Activated CD8-positive, alpha-beta memory T cell treated with anti-CD3 and anti-CD28 coated beads for 36 hours (primary cell): Measurements from ENCODE around the gene SLC9A8. TPM values are rescaled to one million over a fixed set of nuclear protein-coding genes. Genes with fewer than 3 reads are reported as not detected.

Experiments
- CTCF ChIA-PET: fragments of 350-600 bp; sonication (Branson Sonifier 250); formaldehyde crosslinking; loops from one replicate; lab custom pipeline; 2021; ENCODE audit warnings: antibody characterized with exemption; lab: Charles Lee
- POLR2A ChIA-PET: fragments of 350-600 bp; sonication (Branson Sonifier 250); formaldehyde crosslinking; loops from one replicate; lab custom pipeline; 2021; ENCODE audit warnings: antibody characterized with exemption; lab: Charles Lee
- total RNA-seq, 2 experiments: library from RNA; stranded (reverse); gene quantifications; one replicate each; pipeline ENCODE4 v1.2.3, GENCODE V29; 2021

SLC9A8 gene
- total RNA-seq, 2 experiments from 2014 or later, result 8.6 to 10.0 TPM

- CTCF ChIA-PET, result interaction anchor here (1.3 kb wide), 1 partner anchor 10 kb away, joined by 4 read pairs; no protein-coding TSS in a partner anchor
- POLR2A ChIA-PET, result no interaction called here
Observed at GRCh38 chr20:49882171-49882970, 69.7 kb downstream of the SLC9A8 start.

GRCh38 chr20:49883246-49883802, 70.7 kb downstream of the SLC9A8 start:
- POLR2A ChIA-PET, result no interaction called here
- CTCF ChIA-PET, result interaction anchor here (0.5 to 1.3 kb wide), 3 partner anchors 9 to 326 kb away, joined by 3 to 4 read pairs (median 4); no protein-coding TSS in a partner anchor

DNA sequence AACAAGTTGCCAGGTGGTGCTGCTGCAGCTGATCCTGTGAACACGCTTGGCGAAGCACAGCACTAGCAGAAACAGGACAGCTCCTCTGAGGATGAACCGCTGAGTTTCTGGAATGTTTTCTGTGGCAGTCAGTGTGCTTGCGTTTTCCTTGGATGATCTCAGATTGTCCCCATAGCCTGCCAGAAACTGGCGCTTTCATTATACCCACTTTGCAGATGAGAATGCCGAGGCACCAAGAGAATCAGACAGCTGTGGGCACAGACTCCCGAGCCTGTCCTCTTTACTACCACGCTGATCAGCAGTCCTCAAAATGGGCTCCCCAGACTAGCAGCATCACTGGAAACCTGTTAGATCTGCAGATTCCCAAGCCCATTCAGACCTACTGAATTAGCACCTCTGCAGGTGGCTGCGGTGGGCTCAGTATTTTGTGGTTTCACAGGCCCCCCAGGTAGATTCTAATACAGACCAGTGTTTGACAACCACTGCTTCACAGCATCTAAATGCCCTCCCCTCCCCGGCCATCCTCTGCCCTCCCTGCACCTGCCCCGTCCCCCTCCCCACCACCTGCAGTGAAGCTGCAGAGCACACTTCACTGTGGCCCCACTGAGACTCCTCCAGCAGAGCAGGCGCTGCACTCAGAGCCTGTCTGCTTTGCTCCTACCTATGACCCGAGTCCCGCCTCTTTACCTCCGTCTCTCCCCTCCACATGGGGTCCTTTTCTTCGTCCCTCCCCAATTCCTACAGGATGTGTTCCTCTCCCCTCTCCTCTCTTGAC, 73.1 kb downstream of the SLC9A8 start:
- ChIA-PET POLR2A (no interaction called here), CTCF (interaction anchor here (1.2 to 6.6 kb wide), 3 partner anchors 40 to 275 kb away, joined by 3 to 43 read pairs (median 4); no protein-coding TSS in a partner anchor)

GRCh38 chr20:49886571-49887213, 74.1 kb downstream of the SLC9A8 start:
- ChIA-PET POLR2A (interaction anchor here (0.5 kb wide), 1 partner anchor 659 kb away, joined by 3 read pairs; no protein-coding TSS in a partner anchor), CTCF (interaction anchor here (1.2 to 6.6 kb wide), 4 partner anchors 26 to 276 kb away, joined by 3 to 43 read pairs (median 10); no protein-coding TSS in a partner anchor)

DNA sequence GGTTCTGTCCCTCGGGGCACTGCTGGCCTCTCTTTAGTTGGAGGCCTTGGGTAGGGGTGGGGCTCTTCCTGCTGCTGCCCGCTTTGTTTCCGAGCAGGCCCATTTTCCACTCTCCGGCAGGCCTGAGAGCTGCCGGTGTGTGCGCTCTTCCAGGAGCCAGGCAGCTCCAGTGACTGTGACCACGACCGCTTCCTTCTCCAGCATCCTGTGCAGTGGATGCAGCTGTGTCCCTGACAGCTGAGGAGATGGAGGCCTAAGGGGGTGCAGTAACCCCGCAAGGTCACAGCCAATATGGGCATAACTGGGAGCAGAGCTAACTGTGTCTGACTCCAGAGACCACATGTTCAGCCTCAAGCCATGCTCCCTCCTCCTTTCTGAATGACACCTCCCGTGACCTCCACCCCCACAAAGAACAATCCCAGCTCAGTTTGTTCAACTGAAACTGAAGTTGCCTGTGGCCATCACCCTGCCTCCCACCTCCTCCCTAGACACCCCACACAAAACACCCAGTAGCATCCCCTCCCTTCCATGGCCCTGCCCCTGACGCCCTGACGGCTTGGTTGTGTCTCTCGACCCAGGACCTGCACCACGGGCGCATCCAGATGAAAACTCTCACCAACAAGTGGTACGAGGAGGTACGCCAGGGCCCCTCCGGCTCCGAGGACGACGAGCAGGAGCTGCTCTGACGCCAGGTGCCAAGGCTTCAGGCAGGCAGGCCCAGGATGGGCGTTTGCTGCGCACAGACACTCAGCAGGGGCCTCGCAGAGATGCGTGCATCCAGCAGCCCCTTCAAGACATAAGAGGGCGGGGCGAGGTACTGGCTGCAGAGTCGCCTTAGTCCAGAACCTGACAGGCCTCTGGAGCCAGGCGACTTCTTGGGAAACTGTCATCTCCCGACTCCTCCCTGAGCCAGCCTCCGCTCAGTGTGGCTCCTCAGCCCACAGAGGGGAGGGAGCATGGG, 74.9 kb downstream of the SLC9A8 start:
- CTCF ChIA-PET, result interaction anchor here (0.6 to 6.6 kb wide), 13 partner anchors 10 to 544 kb away, joined by 3 to 43 read pairs (median 4); partner anchors contain the start of gene RNF114
- POLR2A ChIA-PET, result interaction anchor here (0.5 kb wide), 1 partner anchor 658 kb away, joined by 3 read pairs; no protein-coding TSS in a partner anchor

GRCh38 chr20:49888212-49889000, 75.8 kb downstream of the SLC9A8 start:
- CTCF ChIA-PET, result interaction anchor here (0.6 to 6.6 kb wide), 16 partner anchors 11 to 545 kb away, joined by 3 to 43 read pairs (median 4); partner anchors contain the start of gene RNF114
- POLR2A ChIA-PET, result no interaction called here

DNA sequence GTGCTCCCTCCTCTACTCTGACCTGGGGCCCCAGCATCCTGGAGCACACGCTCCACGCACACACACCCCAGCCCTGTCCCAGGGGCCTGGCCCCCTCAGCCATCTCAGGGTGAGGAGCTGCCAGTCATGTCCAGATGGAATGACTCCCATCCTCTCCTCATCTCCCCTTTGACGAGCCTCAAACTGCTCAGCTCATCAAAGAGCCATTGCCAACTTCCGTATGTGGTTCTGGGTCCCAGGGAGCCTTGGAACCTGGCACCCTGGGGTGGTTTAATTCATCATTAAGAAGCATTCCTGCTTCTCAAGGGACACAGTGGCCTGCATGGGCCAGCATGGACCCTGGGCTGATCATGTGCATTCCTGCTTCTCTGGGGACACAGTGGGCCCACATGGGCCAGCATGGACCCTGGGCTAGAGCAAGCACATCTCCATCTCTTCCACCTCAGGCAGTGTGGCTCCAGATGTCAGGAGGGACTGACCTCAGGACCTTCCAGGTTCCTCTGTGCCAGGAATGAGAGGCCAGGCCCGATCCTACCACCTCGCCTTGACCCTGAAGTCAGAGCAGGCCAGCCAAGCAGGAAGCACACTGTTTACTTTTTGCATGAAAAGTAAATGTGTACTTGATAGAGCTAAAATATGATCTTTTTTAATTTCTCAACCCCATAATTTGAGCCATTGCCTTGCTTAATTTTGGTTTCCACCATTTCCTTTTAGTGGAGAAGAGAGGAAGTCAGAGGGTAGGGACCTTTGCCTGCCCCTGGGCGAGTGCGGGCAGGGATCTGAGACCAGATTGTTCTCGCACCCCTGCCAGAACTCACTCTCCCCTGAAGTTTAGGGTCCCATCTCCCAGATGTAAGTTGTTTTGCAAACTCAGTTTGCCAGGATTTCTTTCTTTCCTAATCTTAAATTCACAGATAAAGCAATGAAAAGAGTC, 76.6 kb downstream of the SLC9A8 start:
- ChIA-PET CTCF (interaction anchor here (0.5 to 6.6 kb wide), 15 partner anchors 9 to 545 kb away, joined by 3 to 43 read pairs (median 4); partner anchors contain the start of gene RNF114), POLR2A (no interaction called here)

DNA sequence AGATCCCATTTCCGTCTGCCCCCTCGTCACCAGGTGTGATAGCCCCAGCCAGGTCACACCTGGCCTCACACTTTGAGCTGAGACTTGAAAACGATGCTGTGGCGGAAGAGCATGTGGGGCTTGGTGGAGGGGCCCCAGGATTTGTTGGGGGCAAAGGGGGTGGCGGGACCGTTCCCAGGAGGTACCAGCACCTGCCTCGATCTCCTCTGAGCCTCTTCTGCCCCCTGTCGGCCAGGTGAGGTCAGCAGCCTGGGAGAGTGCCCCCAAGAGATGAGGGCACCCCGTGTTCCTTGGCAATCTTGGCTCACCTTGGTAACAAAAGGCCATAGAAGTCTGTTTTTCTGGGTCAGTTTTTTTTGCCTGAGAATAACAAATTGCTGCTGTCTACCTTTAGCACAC, 77.3 kb downstream of the SLC9A8 start:
- ChIA-PET CTCF (interaction anchor here (0.5 to 6.6 kb wide), 5 partner anchors 8 to 279 kb away, joined by 3 to 43 read pairs (median 8); partner anchors contain the start of gene RNF114), POLR2A (no interaction called here)

DNA sequence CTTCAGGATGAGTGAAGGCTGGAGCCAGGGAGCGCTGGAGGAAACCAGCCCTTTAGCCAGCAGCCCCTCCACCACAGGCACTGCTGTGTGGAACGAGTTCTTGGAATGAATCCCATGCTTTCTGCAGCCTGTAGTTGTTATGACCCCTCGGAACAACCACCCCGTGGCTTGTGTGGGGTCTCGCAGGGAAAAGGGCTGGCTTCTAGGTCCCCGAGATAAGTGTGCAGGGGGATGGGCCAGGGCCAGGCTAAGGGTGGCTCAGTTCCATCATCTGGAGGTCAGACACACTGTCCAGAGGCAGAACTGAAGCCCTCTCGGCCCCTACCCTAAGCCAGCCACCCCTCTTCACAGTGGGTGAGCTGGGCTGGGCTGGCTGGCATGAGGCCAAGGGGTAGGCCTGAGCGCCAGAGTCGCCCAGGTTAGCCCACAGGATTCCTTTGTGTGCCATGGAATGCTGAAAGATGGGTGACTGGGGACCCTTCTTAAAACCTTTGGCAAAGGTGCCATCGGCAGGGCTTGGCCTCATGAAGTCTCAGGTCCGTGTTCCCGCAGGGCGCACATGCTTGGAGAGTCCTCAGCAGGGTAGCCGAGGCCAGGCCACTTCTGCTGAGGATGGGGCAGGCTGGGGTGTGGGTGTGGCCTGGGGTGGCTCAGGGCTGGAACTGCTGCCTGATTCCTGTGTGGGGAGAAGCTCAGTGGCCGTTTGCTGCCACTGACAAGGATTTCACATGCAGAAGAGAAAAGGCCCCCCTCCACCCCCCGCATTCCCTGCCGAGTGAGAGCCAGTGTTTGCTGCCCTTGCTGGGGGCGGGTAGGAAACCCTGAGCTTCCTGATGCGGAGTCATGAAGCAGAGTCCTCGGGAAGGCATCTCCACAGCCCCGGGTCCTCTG, 78.1 kb downstream of the SLC9A8 start:
- ChIA-PET POLR2A (interaction anchor here (2.1 kb wide), 1 partner anchor 26 kb away, joined by 8 read pairs; no protein-coding TSS in a partner anchor), CTCF (interaction anchor here (1.4 to 6.6 kb wide), 3 partner anchors 13 to 280 kb away, joined by 3 to 43 read pairs (median 8); no protein-coding TSS in a partner anchor)

DNA sequence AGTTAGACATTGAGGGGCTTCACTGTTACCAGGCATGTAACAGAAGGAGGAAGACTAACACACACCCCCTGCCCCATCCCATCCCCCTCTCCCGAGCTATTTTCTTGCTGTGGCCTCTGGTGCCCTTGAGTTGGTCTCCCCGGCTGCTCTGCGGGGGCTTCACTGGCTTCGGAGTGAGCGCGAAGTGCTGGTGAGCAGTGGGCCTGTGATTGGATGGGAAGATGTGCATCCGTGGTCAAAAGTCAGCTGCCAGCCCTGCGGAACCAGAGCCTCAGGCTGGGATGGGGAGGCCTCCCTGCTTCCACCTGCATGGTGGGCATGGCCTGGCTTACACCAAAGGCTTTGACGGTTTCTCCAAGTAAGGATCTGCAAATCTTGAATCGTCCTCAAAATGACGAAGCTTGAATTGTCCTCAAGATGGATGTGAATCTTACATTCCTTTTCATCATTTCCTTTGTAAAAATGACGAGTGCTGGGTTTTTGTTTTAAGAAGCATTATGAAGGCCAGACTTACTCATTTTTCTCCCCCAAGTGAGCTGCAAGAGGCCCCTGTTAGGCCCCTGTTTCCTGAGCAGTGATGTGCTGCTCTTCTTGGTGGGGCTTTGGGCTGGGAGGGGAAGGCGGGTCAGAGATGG, 79.0 kb downstream of the SLC9A8 start:
- CTCF ChIA-PET, result interaction anchor here (0.8 to 6.6 kb wide), 6 partner anchors 9 to 281 kb away, joined by 3 to 43 read pairs (median 4); partner anchors contain the start of gene SPATA2
- POLR2A ChIA-PET, result interaction anchor here (2.1 kb wide), 1 partner anchor 25 kb away, joined by 8 read pairs; no protein-coding TSS in a partner anchor

GRCh38 chr20:49892260-49892659, 79.6 kb downstream of the SLC9A8 start:
- POLR2A ChIA-PET, result interaction anchor here (2.1 kb wide), 1 partner anchor 24 kb away, joined by 8 read pairs; no protein-coding TSS in a partner anchor
- CTCF ChIA-PET, result interaction anchor here (0.8 to 6.6 kb wide), 7 partner anchors 9 to 282 kb away, joined by 3 to 43 read pairs (median 4); partner anchors contain the start of gene SPATA2

- ChIA-PET CTCF (interaction anchor here (0.9 to 1.4 kb wide), 6 partner anchors 10 to 351 kb away, joined by 3 to 11 read pairs (median 4); partner anchors contain the start of gene SPATA2), POLR2A (interaction anchor here (2.1 kb wide), 1 partner anchor 24 kb away, joined by 8 read pairs; no protein-coding TSS in a partner anchor)
Observed at GRCh38 chr20:49892817-49893216, 80.2 kb downstream of the SLC9A8 start.
